Measurements from ENCODE around the gene FASTKD1. TPM values are rescaled to one million over a fixed set of nuclear protein-coding genes. Genes with fewer than 3 reads are reported as not detected.

FASTKD1 gene
- total RNA-seq, 4 donors from 2014 or later, result 9.4 to 35.9 (median 19.5) TPM

GRCh38 chr2:169511818-169512217, 61.8 kb downstream of the FASTKD1 start:
- Histone ChIP-seq H3K27ac (no peak overlapping the region), H3K27me3 (no peaks in the 10 kb centered on the region), H3K4me3 (no peak overlapping the region), H3K4me1 (peaks cover 0 to 3% of the 10 kb centered on the region in 2 donors), H3K9me3 (no peaks in the 10 kb centered on the region), H3K36me3 (no peaks in the 10 kb centered on the region)
- intact Hi-C loops (cut with DNase I; ENCODE audit: low total_unique reads), result no loop called here
- TF ChIP-seq CTCF (IDR thresholded peaks at IDR 0.05) (no peak), POLR2A (IDR thresholded peaks at IDR 0.05) (no peak)
- DNase-seq, result no peak

GRCh38 chr2:169510496-169510895, 63.2 kb downstream of the FASTKD1 start:
- H3K27ac ChIP-seq, result no peak overlapping the region
- intact Hi-C loops (cut with DNase I; ENCODE audit: low total_unique reads), result no loop called here
- no peak overlapping the region for H3K4me3 ChIP-seq

GRCh38 chr2:169509955-169510354, 63.7 kb downstream of the FASTKD1 start:
- Histone ChIP-seq H3K9me3 (no peaks in the 10 kb centered on the region), H3K4me3 (no peak overlapping the region), H3K36me3 (no peaks in the 10 kb centered on the region), H3K27me3 (no peaks in the 10 kb centered on the region), H3K4me1 (peaks cover 0 to 3% of the 10 kb centered on the region in 2 donors), H3K27ac (no peak overlapping the region)
- no peak for DNase-seq
- intact Hi-C loops (cut with DNase I; ENCODE audit: low total_unique reads), result no loop called here
- no peak for TF ChIP-seq POLR2A (IDR thresholded peaks at IDR 0.05)
- TF ChIP-seq CTCF (IDR thresholded peaks at IDR 0.05), result no peak

More at GRCh38 chr2:169510496-169510895, 63.2 kb downstream of the FASTKD1 start:
- Histone ChIP-seq H3K27me3 (no peaks in the 10 kb centered on the region), H3K36me3 (no peaks in the 10 kb centered on the region), H3K9me3 (no peaks in the 10 kb centered on the region), H3K4me1 (peaks cover 0 to 3% of the 10 kb centered on the region in 2 donors)
- TF ChIP-seq CTCF (IDR thresholded peaks at IDR 0.05) (no peak), POLR2A (IDR thresholded peaks at IDR 0.05) (no peak)
- DNase-seq, result no peak

- no peak within 1 kb of the TSS for H3K27ac ChIP-seq
- no peaks in the 10 kb centered on the region for H3K9me3 ChIP-seq
- intact Hi-C loops (cut with DNase I; ENCODE audit: low total_unique reads), result no loop called here
- H3K4me3 ChIP-seq, result no peak within 1 kb of the TSS
- peaks cover 0 to 3% of the 10 kb centered on the region in 2 donors for H3K4me1 ChIP-seq
- no peaks in the 10 kb centered on the region for H3K36me3 ChIP-seq
- DNase-seq, result no peak
- no peak for TF ChIP-seq CTCF (IDR thresholded peaks at IDR 0.05)
- no peak for TF ChIP-seq POLR2A (IDR thresholded peaks at IDR 0.05)
- no peaks in the 10 kb centered on the region for H3K27me3 ChIP-seq
These were observed 64.3 kb downstream of the FASTKD1 start, which contains the start of gene KLHL41 for GRCh38 chr2:169509298-169509885. Gene KLHL41 (plus strand): TSS chr2:169509702. CDS start chr2:169509779, 77 bp downstream.

- Histone ChIP-seq H3K4me1 (peaks cover 0 to 3% of the 10 kb centered on the region in 2 donors), H3K27ac (no peak overlapping the region), H3K27me3 (no peaks in the 10 kb centered on the region), H3K36me3 (no peaks in the 10 kb centered on the region), H3K9me3 (no peaks in the 10 kb centered on the region), H3K4me3 (no peak overlapping the region)
- no peak for DNase-seq
- intact Hi-C loops (cut with DNase I; ENCODE audit: low total_unique reads), result no loop called here
- TF ChIP-seq POLR2A (IDR thresholded peaks at IDR 0.05) (no peak), CTCF (IDR thresholded peaks at IDR 0.05) (no peak)
These were observed 66.0 kb downstream of the FASTKD1 start for GRCh38 chr2:169507698-169508097.
